GM12878 (cell line): Measurements from ENCODE around the gene FOXK1. TPM values are rescaled to one million over a fixed set of nuclear protein-coding genes. Genes with fewer than 3 reads are reported as not detected.
A peak's percentile ranks its signal among the peaks of the same experiment; 100 is the strongest.

ENCODE experiments used
- E2F4 ChIP-seq: IDR thresholded peaks from 2 replicates; pipeline ENCODE4 v1.6.1; 2012; ENCODE audit warnings: low read depth, low read length, improper control_type of control experiment
- E4F1 ChIP-seq: fragments of 450-650 bp; IDR thresholded peaks from 2 replicates; pipeline ENCODE4 v1.6.1; 2018; ENCODE audit warnings: borderline replicate concordance, mild to moderate bottlenecking; ENCODE audit not compliant: partially characterized antibody
- IRF3 ChIP-seq: fragments of 450-650 bp; IDR thresholded peaks from 2 replicates; pipeline ENCODE4 v1.6.1; 2014; ENCODE audit warnings: mild to moderate bottlenecking
- NBN ChIP-seq: fragments of 450-650 bp; IDR thresholded peaks from 2 replicates; pipeline ENCODE4 v1.6.1; 2016
- NR2F1 ChIP-seq: fragments of 450-650 bp; conservative IDR thresholded peaks from 2 replicates; pipeline ENCODE4 v1.6.1; 2017; ENCODE audit warnings: mild to moderate bottlenecking
- PML ChIP-seq: IDR thresholded peaks from 2 replicates; pipeline ENCODE4 v1.6.1; 2012; ENCODE audit warnings: low read length, inconsistent platforms
- POLR2AphosphoS2 ChIP-seq: IDR thresholded peaks from 2 replicates; pipeline ENCODE4 v1.6.1; 2011; ENCODE audit warnings: low read depth, mild to moderate bottlenecking, low read length, improper control_type of control experiment, moderate library complexity
- RELA ChIP-seq: fragments of 450-650 bp; IDR thresholded peaks from 2 replicates; pipeline ENCODE4 v1.8.0; 2014; ENCODE audit warnings: borderline replicate concordance; ENCODE audit not compliant: partially characterized antibody
- SMARCA5 ChIP-seq: fragments of 450-650 bp; IDR thresholded peaks from 2 replicates; pipeline ENCODE4 v1.6.1; 2017; ENCODE audit warnings: mild to moderate bottlenecking
- YY1 ChIP-seq: IDR thresholded peaks from 2 replicates; pipeline ENCODE4 v1.6.1; 2011; ENCODE audit warnings: low read depth, mild to moderate bottlenecking, low read length
- polyA plus RNA-seq, 11 experiments: library from polyadenylated mRNA; depleted of rRNA in 4 of 11; unstranded in 6 of 11; stranded (reverse) in 5 of 11; fragments of >200 nt; fragmentation: Nextera tagmentation in 4 of 11; fragmentation: Illumina TruSeq in 1 of 11; extraction: Ambion mirVana in 4 of 11; extraction: Trizol in 1 of 11; gene quantifications; 1 replicate in 1 of 11; 2 replicates in 10 of 11; pipeline versions ENCODE4 v1.2.1 to v1.2.3, GENCODE V29; 2011 to 2016; ENCODE audit warnings: inconsistent platforms in 2 of 11, missing spikeins in 2 of 11, low read depth in 1 of 11
- total RNA-seq, 4 experiments: library from RNA; depleted of rRNA in 3 of 4; stranded (reverse); fragments of >200 nt in 3 of 4; fragmentation: Illumina TruSeq in 1 of 4; extraction: Trizol in 1 of 4; gene quantifications; 2 replicates each; pipeline versions ENCODE4 v1.2.1 to v1.2.3, GENCODE V29; 2013 to 2021

FOXK1 gene
- total and polyA plus RNA-seq, 10 of the 15 experiments (the other 5 are each of a cell fraction or from before 2014, with no cell fraction given), result 0.24 to 31.8 (median 4.5) TPM

- peak; percentile 89 for TF ChIP-seq E4F1
- no peak for TF ChIP-seq SMARCA5
- TF ChIP-seq RELA, result peak; percentile 100
- peak; percentile 71; the same call in 1 of the 2 replicates for TF ChIP-seq POLR2AphosphoS2
- TF ChIP-seq IRF3, result peak; percentile 90
- peak; percentile 57 for TF ChIP-seq YY1
- peak; percentile 72; the same call in 1 of the 2 replicates for TF ChIP-seq PML
- peak; percentile 93 for TF ChIP-seq NR2F1
- TF ChIP-seq NBN, result 0 out of 2 replicates have a peak, but pooled peaks have one; percentile 54
- TF ChIP-seq E2F4, result no peak
Observed at GRCh38 chr7:4775250-4775847, 93.3 kb downstream of the FOXK1 start, which contains the start of gene AP5Z1 (continued).
